Measurements from ENCODE around the gene KRTAP5-4. TPM values are rescaled to one million over a fixed set of nuclear protein-coding genes. Genes with fewer than 3 reads are reported as not detected.
A peak's percentile ranks its signal among the peaks of the same experiment; 100 is the strongest.

Gene KRTAP5-4
- total RNA-seq, 1 experiment from 2014 or later, result not detected

DNA sequence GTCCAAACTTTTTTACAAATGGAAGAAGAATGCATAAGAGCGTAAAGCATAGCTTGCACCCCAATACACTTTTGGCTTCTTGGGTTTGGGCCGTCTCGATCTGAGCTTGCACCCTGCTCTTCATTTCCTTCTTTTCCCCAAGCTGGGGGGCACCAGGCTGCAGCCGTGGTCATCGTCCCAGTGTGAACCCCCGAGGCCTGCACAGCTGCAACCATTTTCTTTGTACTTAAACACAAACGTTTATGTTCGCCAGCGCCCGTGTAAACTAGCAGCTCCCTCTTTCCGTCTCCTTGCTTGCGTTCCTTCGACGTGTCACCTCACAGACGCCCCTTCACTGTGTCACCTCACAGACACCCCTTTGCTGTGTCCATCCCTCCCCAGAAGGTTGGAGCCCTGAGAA, 17.7 kb upstream of the KRTAP5-4 start:
- DNase-seq (ENCODE audit: low spot score), result no peak
- POLR2A ChIA-PET (ENCODE audit: low non-redundant PET), result no interaction called here
- no peak for TF ChIP-seq EZH2 (IDR thresholded peaks at IDR 0.05; ENCODE audit: borderline replicate concordance, low read depth, low read length, poor library complexity, severe bottlenecking)
- TF ChIP-seq, protein P1, sequence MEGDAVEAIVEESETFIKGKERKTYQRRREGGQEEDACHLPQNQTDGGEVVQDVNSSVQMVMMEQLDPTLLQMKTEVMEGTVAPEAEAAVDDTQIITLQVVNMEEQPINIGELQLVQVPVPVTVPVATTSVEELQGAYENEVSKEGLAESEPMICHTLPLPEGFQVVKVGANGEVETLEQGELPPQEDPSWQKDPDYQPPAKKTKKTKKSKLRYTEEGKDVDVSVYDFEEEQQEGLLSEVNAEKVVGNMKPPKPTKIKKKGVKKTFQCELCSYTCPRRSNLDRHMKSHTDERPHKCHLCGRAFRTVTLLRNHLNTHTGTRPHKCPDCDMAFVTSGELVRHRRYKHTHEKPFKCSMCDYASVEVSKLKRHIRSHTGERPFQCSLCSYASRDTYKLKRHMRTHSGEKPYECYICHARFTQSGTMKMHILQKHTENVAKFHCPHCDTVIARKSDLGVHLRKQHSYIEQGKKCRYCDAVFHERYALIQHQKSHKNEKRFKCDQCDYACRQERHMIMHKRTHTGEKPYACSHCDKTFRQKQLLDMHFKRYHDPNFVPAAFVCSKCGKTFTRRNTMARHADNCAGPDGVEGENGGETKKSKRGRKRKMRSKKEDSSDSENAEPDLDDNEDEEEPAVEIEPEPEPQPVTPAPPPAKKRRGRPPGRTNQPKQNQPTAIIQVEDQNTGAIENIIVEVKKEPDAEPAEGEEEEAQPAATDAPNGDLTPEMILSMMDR (conservative IDR thresholded peaks at IDR 0.05; ENCODE audit: low read depth, low read length), result no peak
- CTCF ChIA-PET, result no interaction called here
- no peaks in the 10 kb centered on the region for H3K4me1 ChIP-seq (ENCODE audit: insufficient read depth, low read length, poor library complexity, severe bottlenecking)
- BruUV-seq (replicated peaks), result no TSS peak
- no peaks in the 10 kb centered on the region for H3K36me3 ChIP-seq (ENCODE audit: insufficient read depth, low read length, poor library complexity, severe bottlenecking)
- no peak overlapping the region for H3K4me3 ChIP-seq (ENCODE audit: low read depth, low read length, poor library complexity, severe bottlenecking)
- intact Hi-C loops (cut with micrococcal nuclease; ENCODE audit: unreplicated experiment), result no loop called here
- H3K9me3 ChIP-seq (ENCODE audit: low read depth, low read length, poor library complexity, severe bottlenecking), result no peaks in the 10 kb centered on the region
- H3K27me3 ChIP-seq (replicated peaks; ENCODE audit: insufficient read depth, low read depth, low read length, poor library complexity), result peaks cover 4% of the 10 kb centered on the region
- H3K27ac ChIP-seq (ENCODE audit: low read depth, low read length, poor library complexity, severe bottlenecking), result no peak overlapping the region

- Histone ChIP-seq H3K9me3 (ENCODE audit: low read depth, low read length, poor library complexity, severe bottlenecking) (no peaks in the 10 kb centered on the region), H3K4me1 (ENCODE audit: insufficient read depth, low read length, poor library complexity, severe bottlenecking) (no peaks in the 10 kb centered on the region), H3K36me3 (ENCODE audit: insufficient read depth, low read length, poor library complexity, severe bottlenecking) (no peaks in the 10 kb centered on the region), H3K27me3 (replicated peaks; ENCODE audit: insufficient read depth, low read depth, low read length, poor library complexity) (peaks cover 4% of the 10 kb centered on the region), H3K4me3 (ENCODE audit: low read depth, low read length, poor library complexity, severe bottlenecking) (no peak overlapping the region), H3K27ac (ENCODE audit: low read depth, low read length, poor library complexity, severe bottlenecking) (no peak overlapping the region)
- no peak for TF ChIP-seq EZH2 (IDR thresholded peaks at IDR 0.05; ENCODE audit: borderline replicate concordance, low read depth, low read length, poor library complexity, severe bottlenecking)
- TF ChIP-seq, protein P1 (conservative IDR thresholded peaks at IDR 0.05; ENCODE audit: low read depth, low read length), result no peak
- intact Hi-C loops (cut with micrococcal nuclease; ENCODE audit: unreplicated experiment), result no loop called here
- no TSS peak for BruUV-seq (replicated peaks)
- POLR2A ChIA-PET (ENCODE audit: low non-redundant PET), result no interaction called here
- CTCF ChIA-PET, result no interaction called here
- DNase-seq (ENCODE audit: low spot score), result peak; percentile 13
Measured at GRCh38 chr11:1639102-1639620, 17.2 kb upstream of the KRTAP5-4 start.

DNA sequence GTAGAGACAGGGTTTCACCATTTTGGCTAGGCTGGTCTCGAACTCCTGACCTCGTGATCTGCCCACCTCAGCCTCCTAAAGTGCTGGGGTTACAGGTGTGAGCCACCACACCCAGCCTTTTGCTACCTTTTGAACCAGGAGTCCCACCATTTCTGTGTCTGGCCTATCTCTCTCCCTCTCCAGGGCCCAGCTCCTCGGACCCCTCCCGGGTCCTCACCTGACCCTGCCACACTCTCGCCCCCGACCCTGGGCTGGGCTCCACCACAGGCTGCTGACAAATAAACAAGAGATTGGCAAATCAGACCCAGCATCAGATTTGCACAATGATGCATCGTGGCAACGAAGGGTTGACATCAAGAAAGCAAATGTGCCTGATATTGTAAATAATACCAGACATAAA, 16.4 kb upstream of the KRTAP5-4 start:
- no peaks in the 10 kb centered on the region for H3K9me3 ChIP-seq (ENCODE audit: low read depth, low read length, poor library complexity, severe bottlenecking)
- H3K27me3 ChIP-seq (replicated peaks; ENCODE audit: insufficient read depth, low read depth, low read length, poor library complexity), result peaks cover 4% of the 10 kb centered on the region
- TF ChIP-seq EZH2 (IDR thresholded peaks at IDR 0.05; ENCODE audit: borderline replicate concordance, low read depth, low read length, poor library complexity, severe bottlenecking), result no peak
- TF ChIP-seq, protein P1 (conservative IDR thresholded peaks at IDR 0.05; ENCODE audit: low read depth, low read length), result no peak
- H3K4me1 ChIP-seq (ENCODE audit: insufficient read depth, low read length, poor library complexity, severe bottlenecking), result no peaks in the 10 kb centered on the region
- ChIA-PET CTCF (no interaction called here), POLR2A (ENCODE audit: low non-redundant PET) (no interaction called here)
- H3K36me3 ChIP-seq (ENCODE audit: insufficient read depth, low read length, poor library complexity, severe bottlenecking), result no peaks in the 10 kb centered on the region
- H3K4me3 ChIP-seq (ENCODE audit: low read depth, low read length, poor library complexity, severe bottlenecking), result no peak overlapping the region
- DNase-seq (ENCODE audit: low spot score), result no peak
- BruUV-seq (replicated peaks), result no TSS peak
- intact Hi-C loops (cut with micrococcal nuclease; ENCODE audit: unreplicated experiment), result no loop called here
- no peak overlapping the region for H3K27ac ChIP-seq (ENCODE audit: low read depth, low read length, poor library complexity, severe bottlenecking)

Data from A673 (cell line).